ENCODE data around the gene DAAM2. TPM values are rescaled to one million over a fixed set of nuclear protein-coding genes. Genes with fewer than 3 reads are reported as not detected.

The DAAM2 gene
- polyA plus RNA-seq, 1 donor (not counting 4 experiments of a cell fraction or from before 2014, with no cell fraction given) = not detected

GRCh38 chr6:39942903-39943580, 150.9 kb downstream of the DAAM2 start:
- TF ChIP-seq CTCF (optimal IDR thresholded peaks at IDR 0.05 in 1 of 3, IDR thresholded peaks at IDR 0.05 in 1 of 3, conservative IDR thresholded peaks at IDR 0.05 in 1 of 3; ENCODE audit: extremely low read depth in 1 of 3, insufficient read depth in 2 of 3, low read length in 3 of 3) (no peak), EZH2 (IDR thresholded peaks at IDR 0.05; ENCODE audit: low read length) (no peak)
- H3K27ac ChIP-seq (ENCODE audit: control insufficient read depth, insufficient read depth, low read length) = no peak overlapping the region
- FAIRE-seq (no peak), DNase-seq (ENCODE audit: low read depth, low spot score) (no peak)
- H3K9me3 ChIP-seq (ENCODE audit: control insufficient read depth, low read depth, low read length) = no peaks in the 10 kb centered on the region
- H3K9me1 ChIP-seq (ENCODE audit: control insufficient read depth, extremely low read depth, insufficient read depth, low read length) = no peaks in the 10 kb centered on the region
- no peak overlapping the region for H3K4me2 ChIP-seq (ENCODE audit: control insufficient read depth, extremely low read depth, insufficient read depth, low read depth, low read length)
- dilution Hi-C loops (cut with MboI; ENCODE audit: extremely low pct_ligation_motif_present, low sequenced_read_pairs) = no loop called here
- H3K4me3 ChIP-seq (ENCODE audit: control insufficient read depth in 2 of 3, extremely low read depth in 1 of 3, insufficient read depth in 2 of 3, low read depth in 1 of 3, low read length in 3 of 3) = no peak overlapping the region
- no peaks in the 10 kb centered on the region for H3K36me3 ChIP-seq (ENCODE audit: control insufficient read depth in 2 of 2, extremely low read depth in 1 of 2, insufficient read depth in 2 of 2, low read length in 2 of 2)
- H3K9ac ChIP-seq (ENCODE audit: control insufficient read depth, extremely low read depth, insufficient read depth, low read length) = no peak overlapping the region
- no peaks in the 10 kb centered on the region for H3K27me3 ChIP-seq (ENCODE audit: control insufficient read depth, extremely low read depth, insufficient read depth, low read length)
- peaks cover 8% of the 10 kb centered on the region for H3K4me1 ChIP-seq (ENCODE audit: control insufficient read depth, extremely low read depth, insufficient read depth, low read length)
- no peak overlapping the region for H2AFZ ChIP-seq (ENCODE audit: control insufficient read depth, low read length)
- H4K20me1 ChIP-seq (ENCODE audit: control insufficient read depth, extremely low read depth, insufficient read depth, low read length) = no peaks in the 10 kb centered on the region
- H3K79me2 ChIP-seq (ENCODE audit: control insufficient read depth, insufficient read depth, low read length) = no peaks in the 10 kb centered on the region

GRCh38 chr6:39945626-39946025, 153.4 kb downstream of the DAAM2 start:
- Histone ChIP-seq H3K9ac (ENCODE audit: control insufficient read depth, extremely low read depth, insufficient read depth, low read length) (no peak overlapping the region), H3K9me1 (ENCODE audit: control insufficient read depth, extremely low read depth, insufficient read depth, low read length) (no peaks in the 10 kb centered on the region), H3K4me1 (ENCODE audit: control insufficient read depth, extremely low read depth, insufficient read depth, low read length) (peaks cover 8% of the 10 kb centered on the region), H3K36me3 (ENCODE audit: control insufficient read depth in 2 of 2, extremely low read depth in 1 of 2, insufficient read depth in 2 of 2, low read length in 2 of 2) (no peaks in the 10 kb centered on the region), H3K79me2 (ENCODE audit: control insufficient read depth, insufficient read depth, low read length) (no peaks in the 10 kb centered on the region), H3K4me2 (ENCODE audit: control insufficient read depth, extremely low read depth, insufficient read depth, low read depth, low read length) (peak overlapping the region; percentile 43), H3K9me3 (ENCODE audit: control insufficient read depth, low read depth, low read length) (no peaks in the 10 kb centered on the region), H2AFZ (ENCODE audit: control insufficient read depth, low read length) (peak overlapping the region; percentile 66), H3K27me3 (ENCODE audit: control insufficient read depth, extremely low read depth, insufficient read depth, low read length) (no peaks in the 10 kb centered on the region), H4K20me1 (ENCODE audit: control insufficient read depth, extremely low read depth, insufficient read depth, low read length) (no peaks in the 10 kb centered on the region), H3K27ac (ENCODE audit: control insufficient read depth, insufficient read depth, low read length) (no peak overlapping the region), H3K4me3 (ENCODE audit: control insufficient read depth in 2 of 3, extremely low read depth in 1 of 3, insufficient read depth in 2 of 3, low read depth in 1 of 3, low read length in 3 of 3) (no peak overlapping the region)
- DNase-seq (ENCODE audit: low read depth, low spot score) (peak; percentile 26), FAIRE-seq (peak; percentile 51)
- no peak for TF ChIP-seq EZH2 (IDR thresholded peaks at IDR 0.05; ENCODE audit: low read length)
- no peak for TF ChIP-seq CTCF (optimal IDR thresholded peaks at IDR 0.05 in 1 of 3, IDR thresholded peaks at IDR 0.05 in 1 of 3, conservative IDR thresholded peaks at IDR 0.05 in 1 of 3; ENCODE audit: extremely low read depth in 1 of 3, insufficient read depth in 2 of 3, low read length in 3 of 3)
- dilution Hi-C loops (cut with MboI; ENCODE audit: extremely low pct_ligation_motif_present, low sequenced_read_pairs) = no loop called here
